Peyer's patch (tissue), 4 donors: ENCODE results near the gene UMODL1.

ENCODE experiments used
- CTCF ChIP-seq, 6 experiments: fragments of 450-650 bp in 4 of 6; fragments of 200-600 bp in 2 of 6; sonication (generic) in 1 of 6; IDR thresholded peaks; one replicate each; pipeline ENCODE4 v1.5.1; 2017 to 2019; ENCODE audit warnings: antibody characterized with exemption in 6 of 6, mild to moderate bottlenecking in 3 of 6, moderate library complexity in 1 of 6
- POLR2A ChIP-seq, 2 donors: fragments of 450-650 bp; IDR thresholded peaks; one replicate each; pipeline ENCODE4 v1.5.1; 2017; ENCODE audit warnings: antibody characterized with exemption in 2 of 2, mild to moderate bottlenecking in 2 of 2, moderate library complexity in 2 of 2

- TF ChIP-seq CTCF (IDR thresholded peaks at IDR 0.05) (no peak), POLR2A (IDR thresholded peaks at IDR 0.05) (no peak)
Measured at GRCh38 chr21:42091899-42092508, 20.9 kb downstream of the UMODL1 start.
